HG02763 (cell line): ENCODE measurements around the gene C11orf54.

Experiments
- ATAC-seq: cut with Tn5 transposase; IDR thresholded peaks from one replicate; pipeline ENCODE4 v1.9.1; 2021; ENCODE audit warnings: mild to moderate bottlenecking, moderate library complexity; ENCODE audit not compliant: unreplicated experiment

The C11orf54 gene

DNA sequence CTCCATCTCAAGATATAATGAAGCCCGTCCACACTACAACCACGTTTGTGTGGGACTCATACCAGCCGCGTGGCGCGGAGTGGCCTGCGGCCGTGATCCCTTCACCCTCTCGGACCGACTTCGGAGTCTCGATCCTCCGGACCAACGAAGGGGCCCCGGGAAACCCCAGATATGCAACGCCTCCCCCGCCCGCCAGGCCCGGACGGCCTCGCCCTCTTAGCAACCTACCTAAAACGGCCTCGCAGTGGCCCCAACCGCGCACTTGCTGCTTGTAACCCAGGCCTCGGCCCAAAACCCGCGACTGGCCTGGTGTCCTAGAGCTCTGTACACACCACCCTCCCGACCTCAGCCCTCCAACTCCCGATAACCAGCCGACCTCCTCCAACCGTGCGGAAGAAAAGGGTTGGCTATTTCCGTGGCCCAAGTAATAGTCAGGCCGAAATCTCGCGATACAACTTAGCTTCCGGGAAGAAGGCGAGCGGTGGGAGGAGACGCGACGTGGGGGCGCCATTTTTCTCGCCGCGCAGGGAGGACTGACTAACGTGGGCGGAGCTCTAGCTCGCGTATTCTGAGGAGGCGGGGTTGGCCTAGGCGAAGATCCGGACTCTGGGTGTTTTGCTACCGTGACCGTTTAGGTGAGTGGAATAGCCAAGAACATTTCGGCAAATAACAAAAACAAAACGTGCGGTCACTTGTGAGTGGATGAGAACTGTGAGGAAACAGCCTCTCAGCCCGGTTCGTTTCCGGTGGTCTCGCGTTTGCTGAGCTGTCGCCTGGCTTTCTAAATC lies at the start of gene C11orf54, which contains the start of gene TAF1D:
Gene C11orf54, plus strand, starts transcription at position 579 of the 788 bp plus-strand sequence. CDS start 5,722 bp downstream, outside the sequence.
Gene TAF1D, minus strand, starts transcription at position 402 of the 788 bp plus-strand sequence. CDS start 2,191 bp downstream, outside the sequence.
- ATAC-seq: peak; percentile 86

- no peak for ATAC-seq
Measured at GRCh38 chr11:93694109-93694508, 47.4 kb upstream of the C11orf54 start.

DNA sequence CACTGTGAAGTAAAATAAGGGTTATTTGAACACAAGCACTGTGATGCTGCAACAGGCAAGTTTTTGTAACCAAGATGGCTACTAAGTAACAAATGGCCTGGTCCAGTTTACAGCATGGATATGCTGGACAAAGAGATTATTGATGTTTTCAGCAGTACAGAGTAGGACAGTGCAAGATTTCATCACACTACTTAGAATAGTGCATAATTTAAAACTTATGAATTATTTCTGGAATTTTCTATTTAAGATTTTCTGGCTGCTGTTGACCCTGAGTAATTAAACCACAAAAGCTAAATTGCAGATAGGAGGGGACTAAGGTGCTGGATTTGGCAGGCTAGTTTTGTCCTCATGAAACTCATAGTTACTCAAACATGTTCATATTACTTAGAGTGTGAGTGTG lies 46.9 kb upstream of the C11orf54 start:
- ATAC-seq: no peak

GRCh38 chr11:93697611-93698010 lies 43.9 kb upstream of the C11orf54 start:
- ATAC-seq: no peak

DNA sequence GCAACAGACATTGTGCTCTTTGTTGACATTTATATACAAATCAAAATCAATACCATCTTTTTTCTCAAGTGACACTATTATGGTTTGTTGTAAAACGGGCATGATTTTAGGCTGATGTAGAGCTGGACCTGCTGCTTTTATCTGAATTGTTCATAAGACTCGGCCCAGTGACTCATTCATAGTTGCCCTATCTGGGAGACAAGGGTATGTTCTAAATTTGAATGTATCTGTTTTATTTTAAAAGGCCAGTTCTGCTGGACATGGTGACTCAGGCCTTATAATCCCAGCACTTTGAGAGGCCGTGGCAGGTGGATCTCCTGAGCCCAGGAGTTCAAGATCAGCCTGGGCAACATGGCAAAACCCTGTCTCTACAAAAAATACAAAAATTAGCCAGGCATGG lies 40.6 kb upstream of the C11orf54 start:
- ATAC-seq: no peak

GRCh38 chr11:93704237-93704636 lies 37.2 kb upstream of the C11orf54 start:
- ATAC-seq: no peak

GRCh38 chr11:93710239-93710638 lies 31.2 kb upstream of the C11orf54 start:
- ATAC-seq: no peak

DNA sequence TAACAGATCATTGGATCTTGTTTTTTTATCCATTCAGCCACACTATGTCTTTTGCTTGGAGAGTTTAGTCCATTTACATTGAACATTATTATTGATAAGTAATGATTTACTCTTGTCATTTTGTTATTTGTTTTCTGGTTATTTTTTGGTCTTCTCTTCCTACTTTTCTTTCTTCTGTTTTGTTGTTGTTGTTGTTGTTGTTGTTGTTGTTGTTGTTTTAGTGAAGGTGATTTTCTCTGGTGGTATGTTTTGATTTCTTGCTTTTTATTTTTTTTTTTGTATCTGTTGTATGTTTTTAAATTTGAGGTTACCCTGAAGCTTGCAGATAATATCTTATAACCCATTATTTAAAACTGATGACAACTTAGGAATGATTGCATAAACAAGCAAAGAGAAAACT lies 28.8 kb upstream of the C11orf54 start:
- ATAC-seq: no peak

DNA sequence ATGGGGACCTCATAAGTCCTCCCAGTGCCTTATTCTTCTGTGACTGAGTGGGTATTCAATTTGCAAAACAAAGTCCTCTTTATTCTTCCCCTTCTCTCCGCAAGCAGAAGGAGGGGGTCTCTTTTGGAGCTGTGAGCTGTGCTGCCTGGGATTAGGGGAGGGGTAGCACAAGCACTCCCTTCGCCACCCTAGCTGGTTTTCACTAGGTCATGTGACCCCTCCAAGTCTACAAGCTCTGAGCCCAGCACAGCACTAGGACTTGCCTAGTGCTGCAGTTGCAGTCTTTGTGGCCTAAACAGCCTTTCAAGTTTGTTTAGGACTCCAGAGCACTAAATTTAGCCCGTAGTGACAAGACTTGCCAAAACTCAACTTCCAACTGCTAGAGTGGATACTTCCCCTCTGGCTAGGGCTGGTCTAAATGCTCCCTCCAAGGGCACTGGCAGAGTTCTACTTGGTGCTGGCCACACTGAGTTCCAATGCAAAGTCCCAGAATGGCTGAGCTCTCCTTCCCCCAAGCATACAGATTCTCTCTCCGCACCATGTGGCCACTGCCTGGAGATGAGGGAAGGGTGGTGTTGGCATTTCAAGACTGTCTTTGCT lies 25.6 kb upstream of the C11orf54 start:
- ATAC-seq: no peak

DNA sequence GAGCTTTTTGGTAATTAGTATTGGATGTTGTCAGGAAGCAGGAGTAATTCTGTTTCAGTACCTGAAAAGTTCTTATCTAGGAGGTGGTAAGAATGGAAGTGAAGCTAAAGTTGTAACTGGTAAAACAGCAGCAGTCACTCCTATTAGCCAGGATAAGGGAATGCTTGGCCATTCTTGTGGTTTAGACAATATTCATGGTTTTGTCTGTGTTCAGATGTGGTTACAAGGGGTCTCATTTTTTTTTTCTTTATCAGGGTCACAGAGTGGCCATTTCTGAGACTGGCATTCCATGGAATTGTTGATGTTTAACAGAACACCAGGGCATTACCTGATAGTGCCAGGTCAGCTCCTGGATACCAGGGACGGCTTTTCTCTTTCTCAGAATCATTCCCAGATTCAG lies 24.0 kb upstream of the C11orf54 start:
- ATAC-seq: no peak

- ATAC-seq: peak; percentile 88
Measured at GRCh38 chr11:93718057-93718563, 23.4 kb upstream of the C11orf54 start.

GRCh38 chr11:93719310-93719709 lies 22.2 kb upstream of the C11orf54 start:
- ATAC-seq: no peak

DNA sequence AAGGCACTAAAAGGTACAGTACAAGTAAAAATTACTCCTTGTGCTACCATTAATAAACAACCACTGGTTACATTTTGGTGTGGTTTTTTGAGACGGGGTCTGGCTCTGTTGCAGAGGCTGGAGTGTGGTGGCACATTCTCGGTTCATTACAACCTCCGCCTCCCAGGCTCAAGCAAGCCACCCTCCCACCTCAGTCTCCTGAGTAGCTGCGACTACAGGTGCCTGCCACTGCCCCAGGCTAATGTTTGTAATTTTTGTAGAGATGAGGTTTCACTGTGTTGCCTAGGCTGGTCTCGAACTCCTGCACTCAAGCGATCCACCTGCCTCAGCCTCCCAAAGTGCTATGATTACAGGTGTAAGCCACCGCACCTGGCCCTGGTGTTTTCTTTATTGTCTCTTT lies 20.9 kb upstream of the C11orf54 start:
- no peak for ATAC-seq

DNA sequence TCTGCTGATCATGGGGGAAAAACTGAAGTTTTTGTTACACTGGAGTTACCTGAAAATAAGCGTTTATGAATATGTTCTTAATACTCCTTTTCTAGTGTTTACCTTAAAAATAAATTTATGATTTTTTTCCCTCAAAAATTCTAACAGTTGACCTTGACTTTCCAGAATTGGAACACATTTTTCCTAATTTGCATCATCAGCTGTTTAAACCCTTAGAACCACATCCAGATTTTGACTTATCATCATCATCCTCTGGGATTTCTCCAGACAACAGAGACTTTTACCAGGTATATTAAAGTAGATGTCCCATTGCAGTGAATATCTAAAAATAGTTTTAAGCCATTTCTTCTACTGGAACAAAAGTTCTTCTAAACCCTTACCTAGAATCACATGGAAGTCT lies 17.4 kb upstream of the C11orf54 start:
- ATAC-seq: no peak

DNA sequence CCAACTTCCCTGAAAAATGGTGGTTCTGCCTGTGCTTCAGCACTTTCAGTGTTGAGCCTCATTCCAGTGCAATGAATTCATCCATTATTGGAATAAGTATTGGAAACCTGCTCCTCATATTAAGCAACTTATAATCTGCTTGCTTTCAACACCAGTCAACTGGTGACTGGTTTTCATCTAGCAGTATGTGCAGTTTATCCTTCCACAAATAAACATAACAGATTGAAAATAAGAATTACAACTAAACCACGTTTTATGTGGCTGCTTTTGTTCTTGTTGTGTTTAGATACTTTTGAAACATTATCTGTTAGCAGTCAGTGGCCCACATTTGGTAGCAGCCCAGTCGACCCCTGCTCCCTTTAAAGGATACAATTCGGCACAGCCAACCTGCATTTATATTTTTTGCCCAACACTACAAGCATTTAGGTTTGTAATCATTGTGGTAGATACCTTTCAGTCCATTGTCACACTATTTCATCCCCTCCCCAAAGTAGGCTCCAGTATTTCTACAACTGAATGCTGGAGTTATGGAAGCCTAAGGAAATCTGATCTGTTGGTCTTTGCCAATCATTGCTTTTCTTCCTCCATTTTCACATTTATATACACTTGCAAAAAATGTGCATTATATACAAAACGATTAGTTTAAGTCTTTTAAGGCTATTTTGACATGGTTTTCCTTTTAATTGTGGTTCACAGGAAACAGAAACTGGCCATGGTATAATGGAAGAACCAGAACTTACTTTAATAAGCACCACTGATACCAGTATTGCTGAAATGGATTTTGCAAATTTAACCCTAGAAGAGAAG lies 13.3 kb upstream of the C11orf54 start:
- no peak for ATAC-seq

DNA sequence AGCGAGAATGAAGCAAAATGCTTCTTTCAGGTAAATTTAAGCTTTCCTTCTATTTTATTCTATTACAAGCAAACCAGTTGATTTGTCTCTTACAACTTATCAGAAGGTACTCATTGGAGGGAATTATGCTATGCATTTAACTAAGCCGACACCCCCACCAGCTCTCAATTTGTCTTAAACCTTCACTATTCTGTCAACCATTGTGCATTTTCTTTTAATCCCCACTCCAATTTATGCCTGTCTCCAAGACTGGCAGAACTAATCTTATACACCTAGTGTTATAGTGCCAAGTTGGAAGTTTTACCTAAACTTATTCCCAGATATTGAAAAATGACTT lies 12.7 kb upstream of the C11orf54 start:
- ATAC-seq: no peak

GRCh38 chr11:93729129-93729616 lies 12.3 kb upstream of the C11orf54 start:
- ATAC-seq: no peak

DNA sequence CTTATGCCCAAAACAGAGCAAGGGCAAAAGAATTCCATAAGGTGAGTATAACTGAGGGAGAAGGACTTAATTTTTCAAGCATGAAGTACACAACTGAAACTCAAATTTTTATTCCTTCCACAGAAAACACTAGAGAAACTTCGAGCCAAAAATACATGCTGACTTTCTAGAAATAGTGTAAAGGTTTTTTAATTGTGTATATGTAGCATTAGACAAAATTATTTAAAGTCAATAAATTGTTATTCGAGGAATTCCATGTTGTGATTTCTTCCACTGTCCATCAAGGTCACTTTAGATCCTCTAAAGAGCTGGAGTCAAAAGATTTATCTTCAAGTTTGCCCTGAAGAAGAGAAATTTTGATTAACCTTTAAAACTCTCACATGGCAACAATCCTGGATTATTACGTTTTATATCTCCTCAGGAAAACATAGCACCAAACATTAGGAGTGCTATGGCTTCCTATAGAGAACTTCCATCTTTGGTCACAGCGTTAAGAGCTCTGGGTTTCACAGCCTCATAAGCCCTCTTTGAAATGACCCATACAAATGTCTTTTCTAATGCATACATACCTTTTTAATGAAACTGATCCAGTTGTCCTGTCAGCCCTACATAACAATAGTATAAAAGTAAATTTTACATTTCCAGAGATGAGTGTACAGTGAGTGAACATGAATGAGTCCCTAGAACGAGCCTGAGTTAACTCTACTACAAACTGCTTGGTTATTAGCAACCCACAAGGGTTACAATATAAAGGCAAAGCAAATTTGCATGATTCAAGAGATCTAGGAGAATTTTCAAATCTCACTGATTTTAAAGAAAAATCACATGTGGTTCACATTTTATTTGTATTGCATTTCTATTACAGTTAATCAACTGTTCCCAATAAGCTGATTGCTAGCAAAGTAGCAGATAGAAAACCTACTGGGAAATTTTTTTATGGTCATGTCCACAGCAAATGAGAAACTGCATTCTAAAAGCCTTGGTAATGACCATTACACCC lies 11.1 kb upstream of the C11orf54 start:
- ATAC-seq: no peak

GRCh38 chr11:93732237-93732892 lies 9.1 kb upstream of the C11orf54 start:
- ATAC-seq: no peak

DNA sequence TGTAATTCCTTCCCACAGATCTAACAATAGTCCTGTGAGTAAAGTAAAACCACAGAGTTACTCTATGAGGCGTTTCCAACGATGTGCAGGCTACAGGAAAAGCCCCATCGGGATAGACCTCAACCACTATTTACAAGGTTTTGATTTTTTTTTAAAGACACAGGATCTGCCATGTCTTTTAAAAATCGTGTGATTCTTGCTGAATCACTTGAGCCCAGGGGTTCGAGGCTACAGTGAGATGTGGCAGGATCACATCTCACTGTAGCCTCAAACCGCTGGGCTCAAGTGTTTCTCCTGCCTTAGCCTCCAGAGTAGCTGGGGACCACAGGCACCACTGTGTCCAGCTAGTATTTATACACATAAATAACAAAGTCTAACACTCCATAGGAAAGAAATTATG lies 8.0 kb upstream of the C11orf54 start:
- no peak for ATAC-seq
